Measurements from ENCODE around the gene MPND.

MPND gene

DNA sequence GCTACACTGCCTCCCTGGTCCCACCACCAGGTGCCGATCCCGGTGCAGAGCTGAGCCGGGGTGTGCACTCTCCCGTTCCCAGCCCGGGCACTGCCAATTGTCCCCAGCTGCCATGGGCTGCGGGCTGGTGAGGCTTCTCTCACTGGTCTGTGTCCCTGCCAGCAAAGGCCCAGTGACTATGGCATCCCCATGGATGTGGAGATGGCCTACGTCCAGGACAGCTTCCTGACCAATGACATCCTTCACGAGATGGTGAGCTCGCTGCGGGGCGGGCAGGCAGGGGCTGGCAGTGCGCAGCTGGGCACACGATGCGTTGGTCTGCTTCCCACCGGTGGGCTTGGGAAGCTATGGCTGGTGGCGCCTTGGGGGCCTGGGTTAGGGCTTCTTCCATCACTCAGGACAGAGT, 14.6 kb downstream of the MPND start:
- no peaks in the 10 kb centered on the region for H3K9me3 ChIP-seq (ENCODE audit: control insufficient read depth, low read length)
- H3K27me3 ChIP-seq (ENCODE audit: control insufficient read depth, insufficient read depth, low read length): no peaks in the 10 kb centered on the region
- no peaks in the 10 kb centered on the region for H3K4me1 ChIP-seq (ENCODE audit: control insufficient read depth, insufficient read depth, low read length)
- peaks cover 7% of the 10 kb centered on the region for H3K36me3 ChIP-seq (ENCODE audit: control insufficient read depth, insufficient read depth, low read length)
- no peak overlapping the region for H3K4me3 ChIP-seq (ENCODE audit: low read length)
- no peak overlapping the region for H3K9ac ChIP-seq (ENCODE audit: low read length)

- Histone ChIP-seq H3K9me3 (ENCODE audit: control insufficient read depth, low read length) (no peaks in the 10 kb centered on the region), H3K27me3 (ENCODE audit: control insufficient read depth, insufficient read depth, low read length) (no peaks in the 10 kb centered on the region), H3K36me3 (ENCODE audit: control insufficient read depth, insufficient read depth, low read length) (peaks cover 17% of the 10 kb centered on the region), H3K4me3 (ENCODE audit: low read length) (no peak overlapping the region), H3K4me1 (ENCODE audit: control insufficient read depth, insufficient read depth, low read length) (no peaks in the 10 kb centered on the region), H3K9ac (ENCODE audit: low read length) (no peak overlapping the region)
Observed at GRCh38 chr19:4358709-4359626, 15.6 kb downstream of the MPND start.

GRCh38 chr19:4359627-4360000, 16.3 kb downstream of the MPND start:
- Histone ChIP-seq H3K9me3 (ENCODE audit: control insufficient read depth, low read length) (no peaks in the 10 kb centered on the region), H3K4me3 (ENCODE audit: low read length) (no peak overlapping the region), H3K9ac (ENCODE audit: low read length) (no peak overlapping the region), H3K27me3 (ENCODE audit: control insufficient read depth, insufficient read depth, low read length) (no peaks in the 10 kb centered on the region), H3K36me3 (ENCODE audit: control insufficient read depth, insufficient read depth, low read length) (peaks cover 20% of the 10 kb centered on the region), H3K4me1 (ENCODE audit: control insufficient read depth, insufficient read depth, low read length) (no peaks in the 10 kb centered on the region)

DNA sequence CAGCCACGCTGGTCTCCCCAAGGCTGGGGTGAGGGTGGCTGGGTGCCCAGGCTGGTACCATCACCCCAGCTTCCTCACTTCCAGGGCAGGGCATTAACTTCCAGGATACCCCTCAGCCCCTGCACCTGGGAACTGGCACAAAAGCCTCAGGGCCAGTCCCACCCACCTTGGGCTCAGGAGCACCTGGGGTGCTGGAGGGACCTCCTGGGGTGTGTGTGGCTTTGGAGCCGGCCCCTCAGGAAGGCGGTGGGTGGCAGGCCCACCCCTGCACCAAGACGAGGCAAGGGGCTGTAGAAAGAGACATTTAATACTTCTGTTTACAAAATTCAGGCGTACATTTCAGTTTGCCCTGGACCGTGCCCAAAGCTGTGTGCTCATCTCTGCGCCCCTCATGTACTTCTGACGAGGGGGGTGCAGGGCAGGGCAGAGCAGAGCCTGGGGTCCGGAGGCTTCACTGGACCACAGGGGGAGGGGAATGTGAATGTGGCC, 16.8 kb downstream of the MPND start:
- H3K36me3 ChIP-seq (ENCODE audit: control insufficient read depth, insufficient read depth, low read length): peaks cover 20% of the 10 kb centered on the region
- no peaks in the 10 kb centered on the region for H3K9me3 ChIP-seq (ENCODE audit: control insufficient read depth, low read length)
- H3K27me3 ChIP-seq (ENCODE audit: control insufficient read depth, insufficient read depth, low read length): no peaks in the 10 kb centered on the region
- no peak overlapping the region for H3K4me3 ChIP-seq (ENCODE audit: low read length)
- H3K9ac ChIP-seq (ENCODE audit: low read length): no peak overlapping the region
- no peaks in the 10 kb centered on the region for H3K4me1 ChIP-seq (ENCODE audit: control insufficient read depth, insufficient read depth, low read length)

DNA sequence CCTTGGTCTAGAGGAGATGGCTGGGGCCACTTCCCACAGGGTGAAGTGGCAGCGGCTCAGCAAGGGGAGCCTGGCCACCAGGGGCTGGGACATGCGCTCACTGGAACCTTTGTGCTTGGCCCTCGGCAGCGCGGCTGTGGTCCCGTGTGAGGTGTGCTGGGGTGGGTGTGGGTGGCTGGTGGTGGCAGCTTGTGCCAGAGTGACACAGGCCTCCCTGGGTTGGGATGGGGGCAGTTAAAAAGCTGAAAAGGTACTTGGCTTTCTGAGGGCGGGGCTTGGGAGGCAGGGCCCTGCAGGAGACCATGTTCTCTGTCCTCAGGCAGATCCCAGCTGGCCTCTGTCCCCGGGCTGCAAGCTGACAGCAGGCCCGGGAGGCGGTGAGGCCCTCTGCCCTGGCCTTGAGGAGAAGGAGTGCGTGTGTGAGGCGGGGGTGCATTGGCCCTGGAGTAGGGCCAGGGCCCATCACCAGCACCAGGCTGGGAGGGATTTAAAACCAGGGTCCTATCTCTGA, 17.3 kb downstream of the MPND start:
- Histone ChIP-seq H3K27me3 (ENCODE audit: control insufficient read depth, insufficient read depth, low read length) (no peaks in the 10 kb centered on the region), H3K9ac (ENCODE audit: low read length) (no peak overlapping the region), H3K9me3 (ENCODE audit: control insufficient read depth, low read length) (no peaks in the 10 kb centered on the region), H3K4me3 (ENCODE audit: low read length) (no peak overlapping the region), H3K4me1 (ENCODE audit: control insufficient read depth, insufficient read depth, low read length) (no peaks in the 10 kb centered on the region), H3K36me3 (ENCODE audit: control insufficient read depth, insufficient read depth, low read length) (peaks cover 20% of the 10 kb centered on the region)

DNA sequence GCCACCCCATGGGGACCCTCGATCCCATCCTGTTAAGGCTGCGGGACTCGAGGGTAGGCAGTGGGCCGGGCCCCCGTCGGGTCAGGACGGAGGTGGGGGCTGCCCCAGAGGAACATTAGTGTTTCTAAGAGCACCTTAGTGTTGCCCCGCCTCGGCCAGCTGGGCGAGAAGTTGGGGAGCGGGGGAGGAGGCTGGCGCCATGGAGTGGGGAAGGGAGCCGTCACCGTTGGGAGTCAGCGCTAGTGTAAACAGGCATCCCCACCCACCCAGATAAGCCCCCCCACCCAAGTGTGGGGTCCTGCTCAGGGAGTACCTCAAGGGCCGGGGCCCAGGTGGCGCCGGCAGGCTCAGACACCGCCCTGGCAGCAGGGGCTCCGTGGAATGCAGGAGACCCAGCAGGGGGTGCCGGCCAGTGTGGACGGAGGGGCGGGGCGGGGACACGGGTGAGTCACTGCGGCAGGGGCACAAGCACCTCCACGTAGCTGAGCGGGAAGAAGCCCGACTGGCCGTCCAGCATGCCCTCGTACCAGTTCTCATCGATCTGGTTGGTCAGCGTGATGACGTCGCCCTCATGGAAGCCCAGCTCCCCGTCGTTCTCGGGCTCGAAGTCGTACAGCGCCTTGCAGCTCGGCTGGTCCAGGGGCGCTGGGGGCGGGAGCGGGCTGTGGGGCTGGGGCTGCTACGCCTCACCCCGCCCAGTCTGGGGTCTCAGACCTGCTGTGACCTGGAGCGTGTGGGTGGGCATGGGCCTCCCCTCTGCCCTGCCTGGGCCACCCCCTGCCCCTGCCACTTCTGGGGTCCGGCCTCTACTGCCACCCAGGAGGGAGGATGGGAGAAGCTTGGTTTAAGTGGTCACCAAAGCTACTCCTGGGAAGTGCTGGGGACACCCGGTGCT, 18.0 kb downstream of the MPND start:
- no peak overlapping the region for H3K4me3 ChIP-seq (ENCODE audit: low read length)
- no peaks in the 10 kb centered on the region for H3K27me3 ChIP-seq (ENCODE audit: control insufficient read depth, insufficient read depth, low read length)
- peaks cover 20% of the 10 kb centered on the region for H3K36me3 ChIP-seq (ENCODE audit: control insufficient read depth, insufficient read depth, low read length)
- no peaks in the 10 kb centered on the region for H3K4me1 ChIP-seq (ENCODE audit: control insufficient read depth, insufficient read depth, low read length)
- no peaks in the 10 kb centered on the region for H3K9me3 ChIP-seq (ENCODE audit: control insufficient read depth, low read length)
- no peak overlapping the region for H3K9ac ChIP-seq (ENCODE audit: low read length)

DNA sequence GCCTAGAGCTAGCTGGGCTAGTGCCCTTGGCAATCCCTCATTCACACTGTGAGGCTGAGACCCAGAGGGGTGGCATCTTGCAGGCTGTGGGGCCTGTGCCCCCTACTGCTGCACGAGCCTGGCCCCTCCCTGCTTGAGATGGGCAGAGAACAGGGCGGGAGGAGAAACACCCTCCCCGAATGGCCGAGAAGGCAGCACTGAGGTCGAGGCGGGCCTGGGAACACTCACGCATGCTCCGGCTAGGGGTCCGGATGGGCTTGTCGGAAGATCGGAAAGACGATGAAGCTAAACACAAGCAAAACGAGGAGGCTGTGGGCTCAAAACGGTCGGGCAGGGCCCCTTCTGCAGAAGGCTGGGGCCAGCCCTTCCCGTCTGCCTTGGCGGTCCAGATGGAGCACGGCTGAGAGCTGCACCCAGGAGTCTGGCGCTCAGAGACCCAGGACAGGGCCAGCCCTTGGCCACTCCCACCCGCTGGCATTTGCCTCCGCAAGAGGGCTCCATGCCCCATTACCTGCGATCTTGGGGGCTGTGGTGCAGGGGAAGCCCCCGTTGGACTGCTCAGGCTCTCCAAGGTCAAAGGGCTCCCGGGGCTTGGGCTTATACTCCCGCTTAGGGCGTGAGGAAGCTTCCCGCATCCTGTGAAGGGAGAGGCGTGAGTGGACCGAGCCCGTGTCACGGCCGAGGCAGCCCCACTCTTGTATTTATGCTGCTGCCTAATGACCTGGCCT, 18.9 kb downstream of the MPND start:
- Histone ChIP-seq H3K9me3 (ENCODE audit: control insufficient read depth, low read length) (no peaks in the 10 kb centered on the region), H3K27me3 (ENCODE audit: control insufficient read depth, insufficient read depth, low read length) (no peaks in the 10 kb centered on the region), H3K4me1 (ENCODE audit: control insufficient read depth, insufficient read depth, low read length) (no peaks in the 10 kb centered on the region), H3K36me3 (ENCODE audit: control insufficient read depth, insufficient read depth, low read length) (peaks cover 20% of the 10 kb centered on the region), H3K4me3 (ENCODE audit: low read length) (no peak overlapping the region), H3K9ac (ENCODE audit: low read length) (no peak overlapping the region)

- H3K4me1 ChIP-seq (ENCODE audit: control insufficient read depth, insufficient read depth, low read length): peaks cover 3% of the 10 kb centered on the region
- no peaks in the 10 kb centered on the region for H3K9me3 ChIP-seq (ENCODE audit: control insufficient read depth, low read length)
- no peaks in the 10 kb centered on the region for H3K27me3 ChIP-seq (ENCODE audit: control insufficient read depth, insufficient read depth, low read length)
- peaks cover 20% of the 10 kb centered on the region for H3K36me3 ChIP-seq (ENCODE audit: control insufficient read depth, insufficient read depth, low read length)
- no peak overlapping the region for H3K4me3 ChIP-seq (ENCODE audit: low read length)
- no peak overlapping the region for H3K9ac ChIP-seq (ENCODE audit: low read length)
Observed at GRCh38 chr19:4362831-4363545, 19.6 kb downstream of the MPND start.

- H3K4me1 ChIP-seq (ENCODE audit: control insufficient read depth, insufficient read depth, low read length): peaks cover 10% of the 10 kb centered on the region
- H3K36me3 ChIP-seq (ENCODE audit: control insufficient read depth, insufficient read depth, low read length): peaks cover 20% of the 10 kb centered on the region
- no peaks in the 10 kb centered on the region for H3K9me3 ChIP-seq (ENCODE audit: control insufficient read depth, low read length)
- H3K9ac ChIP-seq (ENCODE audit: low read length): no peak overlapping the region
- no peaks in the 10 kb centered on the region for H3K27me3 ChIP-seq (ENCODE audit: control insufficient read depth, insufficient read depth, low read length)
- H3K4me3 ChIP-seq (ENCODE audit: low read length): no peak overlapping the region
Observed at GRCh38 chr19:4363571-4364304, 20.4 kb downstream of the MPND start.

- H3K36me3 ChIP-seq (ENCODE audit: control insufficient read depth, insufficient read depth, low read length): peaks cover 20% of the 10 kb centered on the region
- H3K9ac ChIP-seq (ENCODE audit: low read length): no peak overlapping the region
- H3K9me3 ChIP-seq (ENCODE audit: control insufficient read depth, low read length): no peaks in the 10 kb centered on the region
- H3K4me3 ChIP-seq (ENCODE audit: low read length): no peak overlapping the region
- no peaks in the 10 kb centered on the region for H3K27me3 ChIP-seq (ENCODE audit: control insufficient read depth, insufficient read depth, low read length)
- H3K4me1 ChIP-seq (ENCODE audit: control insufficient read depth, insufficient read depth, low read length): peaks cover 26% of the 10 kb centered on the region
Observed at GRCh38 chr19:4365341-4365740, 22.0 kb downstream of the MPND start.
